IMR-90 (cell line): ENCODE data around the gene KIR2DL4. TPM values are rescaled to one million over a fixed set of nuclear protein-coding genes. Genes with fewer than 3 reads are reported as not detected.

Experiments used
- ATAC-seq: fragments of 200-7000 bp; cut with Tn5 transposase; 2 replicates; pipeline ENCODE4 v1.9.1; 2020; ENCODE audit warnings: low read depth, mild to moderate bottlenecking, moderate library complexity
- BruUV-seq: library from RNA; stranded (reverse); fragments of 400-500 nt; replicated peaks from 2 replicates; lab custom pipeline; 2021; lab: Mats Ljungman, UMichigan
- CTCF ChIA-PET: fragments of 300-600 bp; formaldehyde crosslinking; extraction: SDS; loops from one replicate; lab custom pipeline; 2021; ENCODE audit warnings: antibody characterized with exemption; lab: Yijun Ruan, JAX
- POLR2A ChIA-PET: fragments of 300-600 bp; sonication (Branson Sonifier 250); formaldehyde crosslinking; loops from one replicate; lab custom pipeline; 2022; ENCODE audit warnings: antibody characterized with exemption; ENCODE audit not compliant: unreplicated experiment; lab: Charles Lee
- DNase-seq: peaks from one replicate; pipeline ENCODE4 v3.0.0; 2013
- H2AFZ ChIP-seq: replicated peaks from 2 replicates; pipeline ENCODE3; 2013; ENCODE audit warnings: low read length, mild to moderate bottlenecking; ENCODE audit not compliant: poor library complexity
- H2AK5ac ChIP-seq: 2 replicates; pipeline ENCODE4 v1.6.1; 2013; ENCODE audit warnings: low read depth, low read length, inconsistent platforms
- H2AK9ac ChIP-seq: replicated peaks from 2 replicates; pipeline ENCODE3; 2013; ENCODE audit warnings: mild to moderate bottlenecking, low read depth, low read length, moderate library complexity; ENCODE audit not compliant: poor library complexity
- H2BK120ac ChIP-seq: 2 replicates; pipeline ENCODE4 v1.6.1; 2013; ENCODE audit warnings: low read depth, low read length, inconsistent platforms
- H2BK15ac ChIP-seq: 3 replicates; pipeline ENCODE4 v1.6.1; 2013; ENCODE audit warnings: low read depth, low read length, inconsistent platforms
- H2BK20ac ChIP-seq: 2 replicates; pipeline ENCODE4 v1.6.1; 2013; ENCODE audit warnings: low read depth, mild to moderate bottlenecking, inconsistent platforms, low read length, moderate library complexity
- H2BK5ac ChIP-seq: 2 replicates; pipeline ENCODE4 v1.6.1; 2013; ENCODE audit warnings: mild to moderate bottlenecking, low read depth, low read length, inconsistent platforms; ENCODE audit not compliant: poor library complexity, severe bottlenecking
- H3K14ac ChIP-seq: replicated peaks from 2 replicates; pipeline ENCODE4 v1.6.1; 2013; ENCODE audit warnings: low read depth, low read length, inconsistent platforms
- H3K18ac ChIP-seq: 2 replicates; pipeline ENCODE4 v1.6.1; 2013; ENCODE audit warnings: low read depth, low read length, control low read depth
- H3K23ac ChIP-seq: 2 replicates; pipeline ENCODE4 v1.6.1; 2013; ENCODE audit warnings: low read depth, low read length, inconsistent platforms
- H3K27ac ChIP-seq: 2 replicates; pipeline ENCODE4 v1.5.1; 2013; ENCODE audit warnings: mild to moderate bottlenecking, control low read depth, low read length; ENCODE audit not compliant: insufficient read depth
- H3K27me3 ChIP-seq: 2 replicates; pipeline ENCODE4 v1.6.1; 2013; ENCODE audit warnings: low read length; ENCODE audit not compliant: control insufficient read depth, insufficient read depth
- H3K36me3 ChIP-seq: 2 replicates; pipeline ENCODE4 v1.6.1; 2013; ENCODE audit warnings: low read length, mixed read lengths; ENCODE audit not compliant: control insufficient read depth, insufficient read depth
- H3K4ac ChIP-seq: 2 replicates; pipeline ENCODE4 v1.6.1; 2013; ENCODE audit warnings: low read depth, low read length, inconsistent platforms
- H3K4me1 ChIP-seq: 2 replicates; pipeline ENCODE4 v1.6.1; 2013; ENCODE audit warnings: low read length, mixed read lengths; ENCODE audit not compliant: control insufficient read depth, insufficient read depth
- H3K4me2 ChIP-seq: 2 replicates; pipeline ENCODE4 v1.6.1; 2013; ENCODE audit warnings: low read depth, mild to moderate bottlenecking, control low read depth, low read length, moderate library complexity
- H3K4me3 ChIP-seq: 2 replicates; pipeline ENCODE4 v1.5.1; 2013; ENCODE audit warnings: low read depth, mild to moderate bottlenecking, control low read depth, low read length, moderate library complexity; ENCODE audit not compliant: insufficient read depth
- H3K56ac ChIP-seq: 2 replicates; pipeline ENCODE4 v1.6.1; 2013; ENCODE audit warnings: low read length, inconsistent platforms; ENCODE audit not compliant: insufficient read depth; ENCODE audit errors: extremely low read depth
- H3K79me1 ChIP-seq, 2 experiments: 2 replicates each; pipeline ENCODE4 v1.6.1; 2013; ENCODE audit warnings: low read length in 2 of 2, inconsistent platforms in 1 of 2, low read depth in 1 of 2
- H3K9ac ChIP-seq: 2 replicates; pipeline ENCODE4 v1.6.1; 2013; ENCODE audit warnings: low read depth, low read length, control low read depth
- H3K9me1 ChIP-seq: 2 replicates; pipeline ENCODE4 v1.6.1; 2013; ENCODE audit warnings: low read length, inconsistent platforms; ENCODE audit not compliant: insufficient read depth
- H3K9me3 ChIP-seq: 2 replicates; pipeline ENCODE4 v1.6.1; 2013; ENCODE audit warnings: low read length; ENCODE audit not compliant: control insufficient read depth, insufficient read depth
- H4K20me1 ChIP-seq: 2 replicates; pipeline ENCODE4 v1.6.1; 2013; ENCODE audit warnings: low read length, inconsistent platforms; ENCODE audit not compliant: insufficient read depth
- H4K5ac ChIP-seq: 2 replicates; pipeline ENCODE4 v1.6.1; 2013; ENCODE audit warnings: mild to moderate bottlenecking, low read depth, low read length, control low read depth
- H4K8ac ChIP-seq, 2 experiments: 2 replicates each; pipeline ENCODE4 v1.6.1; 2013; ENCODE audit warnings: low read depth in 2 of 2, low read length in 2 of 2, control low read depth in 1 of 2, inconsistent platforms in 1 of 2
- H4K91ac ChIP-seq: 2 replicates; pipeline ENCODE4 v1.6.1; 2013; ENCODE audit warnings: low read depth, low read length, inconsistent platforms; ENCODE audit not compliant: insufficient read depth
- CEBPB ChIP-seq: IDR thresholded peaks from 2 replicates; pipeline ENCODE4 v1.6.1; 2012; ENCODE audit warnings: low read depth, low read length, improper control_type of control experiment
- CHD1 ChIP-seq: IDR thresholded peaks from 2 replicates; pipeline ENCODE4 v1.6.1; 2012; ENCODE audit warnings: low read depth, low read length, improper control_type of control experiment
- FOS ChIP-seq: fragments of 150-350 bp; IDR thresholded peaks from 2 replicates; pipeline ENCODE4 v1.6.1; 2016; ENCODE audit warnings: low read depth, low read length
- MAFK ChIP-seq: IDR thresholded peaks from 2 replicates; pipeline ENCODE4 v1.6.1; 2012; ENCODE audit warnings: low read depth, low read length, improper control_type of control experiment
- MXI1 ChIP-seq: IDR thresholded peaks from 2 replicates; pipeline ENCODE4 v1.6.1; 2012; ENCODE audit warnings: low read depth, mild to moderate bottlenecking, low read length, moderate library complexity, borderline replicate concordance
- NFE2L2 ChIP-seq: fragments of 150-350 bp; IDR thresholded peaks from 2 replicates; pipeline ENCODE4 v1.6.1; 2016; ENCODE audit warnings: low read depth, mild to moderate bottlenecking, low read length
- RCOR1 ChIP-seq: IDR thresholded peaks from 2 replicates; pipeline ENCODE4 v1.6.1; 2012; ENCODE audit warnings: mild to moderate bottlenecking, low read length, improper control_type of control experiment; ENCODE audit not compliant: insufficient replicate concordance
- SMC3 ChIP-seq: fragments of 150-350 bp; IDR thresholded peaks from 2 replicates; pipeline ENCODE4 v1.6.1; 2016; ENCODE audit warnings: low read depth, mild to moderate bottlenecking, antibody characterized with exemption, low read length, moderate library complexity
- WGBS, 2 experiments: methylation state at CpG; one replicate each; pipeline versions ENCODE4 v1.1.5 to v1.1.7; 2013; ENCODE audit warnings: missing lambda C conversion rate in 2 of 2; ENCODE audit not compliant: insufficient read length in 1 of 2; ENCODE audit errors: extremely low coverage in 2 of 2; 5-methylcytosine and 5-hydroxymethylcytosine counted together
- dilution Hi-C: fragments of 300-500 bp; cut with HindIII; formaldehyde crosslinking; loops from one replicate; pipeline ENCODE4 v1.14.3; 2018; ENCODE audit warnings: low sequenced_read_pairs; ENCODE audit not compliant: unreplicated experiment
- in situ Hi-C: fragments of 300-500 bp; cut with MboI; formaldehyde crosslinking; loops from 3 replicates; pipeline ENCODE4 v1.14.3; 2019; ENCODE audit warnings: low sequenced_read_pairs, inconsistent platforms, mixed read lengths
- intact Hi-C: fragments of 100-400 bp; cut with micrococcal nuclease; formaldehyde crosslinking; loops from 2 replicates; pipeline ENCODE4 v1.10.0; 2022
- polyA plus RNA-seq, 3 experiments: library from polyadenylated mRNA; depleted of rRNA; stranded (reverse); fragments of >200 nt; gene quantifications; 2 replicates each; pipeline ENCODE4 v1.2.3, GENCODE V29; 2012; ENCODE audit warnings: low replicate concordance in 1 of 3
- total RNA-seq: library from RNA; depleted of rRNA; stranded (reverse); fragments of >200 nt; gene quantifications from 2 replicates; pipeline ENCODE4 v1.2.3, GENCODE V29; 2012
- TF ChIP-seq, protein P1 (sequence below): fragments of 150-350 bp; IDR thresholded peaks from 2 replicates; pipeline ENCODE4 v1.6.1; 2017; ENCODE audit warnings: mild to moderate bottlenecking, antibody characterized with exemption, low read length, low read depth

KIR2DL4 gene
- total and polyA plus RNA-seq, 2 of the 4 experiments (the other 2 are of a cell fraction) = not detected

DNA sequence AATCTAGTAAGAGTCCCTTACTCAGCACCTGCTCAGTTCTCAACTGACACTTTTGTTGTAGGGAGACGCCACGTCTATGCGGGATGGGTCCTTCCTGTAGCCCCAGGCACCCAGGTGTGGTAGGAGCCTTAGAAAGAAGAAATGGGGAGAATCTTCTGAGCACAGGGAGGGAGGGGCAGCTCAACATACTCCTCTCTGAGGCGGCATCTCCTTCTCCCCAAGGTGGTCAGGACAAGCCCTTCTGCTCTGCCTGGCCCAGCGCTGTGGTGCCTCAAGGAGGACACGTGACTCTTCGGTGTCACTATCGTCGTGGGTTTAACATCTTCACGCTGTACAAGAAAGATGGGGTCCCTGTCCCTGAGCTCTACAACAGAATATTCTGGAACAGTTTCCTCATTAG is 1.2 kb downstream of the KIR2DL4 start:
- Histone ChIP-seq H4K8ac (no peak overlapping the region), H3K4ac (no peak overlapping the region), H4K5ac (no peak overlapping the region), H2AFZ (no peak overlapping the region), H3K79me1 (no peaks in the 10 kb centered on the region), H3K27me3 (no peaks in the 10 kb centered on the region), H3K56ac (no peak overlapping the region), H3K9ac (no peak overlapping the region), H3K4me3 (no peak overlapping the region), H3K9me1 (no peaks in the 10 kb centered on the region), H3K18ac (no peak overlapping the region), H4K20me1 (no peaks in the 10 kb centered on the region), H3K14ac (no peak overlapping the region), H3K4me1 (no peaks in the 10 kb centered on the region), H4K91ac (no peak overlapping the region), H2AK9ac (no peak overlapping the region), H3K27ac (no peak overlapping the region), H3K36me3 (no peaks in the 10 kb centered on the region), H3K4me2 (no peak overlapping the region), H2BK5ac (no peak overlapping the region), H2BK15ac (no peak overlapping the region), H2BK20ac (no peak overlapping the region), H2BK120ac (no peak overlapping the region), H2AK5ac (no peak overlapping the region), H3K23ac (no peak overlapping the region), H3K9me3 (peaks cover 32% of the 10 kb centered on the region)
- no TSS peak for BruUV-seq
- ChIA-PET POLR2A (no interaction called here), CTCF (no interaction called here)
- dilution Hi-C loops (no loop called here), intact Hi-C loops (no loop called here), in situ Hi-C loops (no loop called here)
- ATAC-seq (no peak), DNase-seq (no peak)
- WGBS, 2 experiments = 100% methylated on average over 2 of the region's 10 CpGs; no CpG with 5 or more reads in 1 of the 2 experiments
- TF ChIP-seq SMC3 (no peak), CEBPB (no peak), MAFK (no peak), RCOR1 (no peak), NFE2L2 (no peak), FOS (no peak), MXI1 (no peak), CHD1 (no peak)
- TF ChIP-seq, protein P1, sequence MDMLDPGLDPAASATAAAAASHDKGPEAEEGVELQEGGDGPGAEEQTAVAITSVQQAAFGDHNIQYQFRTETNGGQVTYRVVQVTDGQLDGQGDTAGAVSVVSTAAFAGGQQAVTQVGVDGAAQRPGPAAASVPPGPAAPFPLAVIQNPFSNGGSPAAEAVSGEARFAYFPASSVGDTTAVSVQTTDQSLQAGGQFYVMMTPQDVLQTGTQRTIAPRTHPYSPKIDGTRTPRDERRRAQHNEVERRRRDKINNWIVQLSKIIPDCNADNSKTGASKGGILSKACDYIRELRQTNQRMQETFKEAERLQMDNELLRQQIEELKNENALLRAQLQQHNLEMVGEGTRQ = no peak
